H9 (cell line): ENCODE results near the gene PTPRQ. TPM values are rescaled to one million over a fixed set of nuclear protein-coding genes. Genes with fewer than 3 reads are reported as not detected.
A peak's percentile ranks its signal among the peaks of the same experiment; 100 is the strongest.

Experiments used
- DNase-seq: peaks from one replicate; pipeline ENCODE4 v3.0.0-alpha.2; 2017
- H2AFZ ChIP-seq: one replicate; pipeline ENCODE4 v1.6.1; 2013; ENCODE audit warnings: mild to moderate bottlenecking, low read length, control low read depth, moderate library complexity
- H2AK5ac ChIP-seq: 2 replicates; pipeline ENCODE4 v1.6.1; 2013; ENCODE audit warnings: low read length, control low read depth, mixed read lengths; ENCODE audit not compliant: insufficient read length
- H2BK120ac ChIP-seq: one replicate; pipeline ENCODE4 v1.6.1; 2013; ENCODE audit warnings: low read depth, mild to moderate bottlenecking, low read length, control low read depth, inconsistent platforms; ENCODE audit not compliant: poor library complexity, severe bottlenecking
- H2BK12ac ChIP-seq: 2 replicates; pipeline ENCODE4 v1.6.1; 2013; ENCODE audit warnings: low read length, control low read depth, mixed read lengths, low read depth; ENCODE audit not compliant: insufficient read length
- H2BK15ac ChIP-seq: 2 replicates; pipeline ENCODE4 v1.6.1; 2013; ENCODE audit warnings: low read depth, low read length, control low read depth
- H2BK20ac ChIP-seq: one replicate; pipeline ENCODE4 v1.6.1; 2013; ENCODE audit warnings: low read depth, mild to moderate bottlenecking, low read length, control low read depth, inconsistent platforms; ENCODE audit not compliant: poor library complexity, severe bottlenecking
- H2BK5ac ChIP-seq: 2 replicates; pipeline ENCODE4 v1.6.1; 2013; ENCODE audit warnings: low read length, control low read depth, mixed read lengths; ENCODE audit not compliant: insufficient read length
- H3K14ac ChIP-seq: 2 replicates; pipeline ENCODE4 v1.6.1; 2013; ENCODE audit warnings: low read length, control low read depth; ENCODE audit not compliant: insufficient read depth
- H3K18ac ChIP-seq: 2 replicates; pipeline ENCODE4 v1.6.1; 2013; ENCODE audit warnings: low read depth, mild to moderate bottlenecking, mixed read lengths, low read length, control low read depth; ENCODE audit not compliant: insufficient read length
- H3K23ac ChIP-seq: 2 replicates; pipeline ENCODE4 v1.6.1; 2013; ENCODE audit warnings: low read length, control low read depth, mixed read lengths, low read depth; ENCODE audit not compliant: insufficient read length
- H3K23me2 ChIP-seq: 2 replicates; pipeline ENCODE4 v1.6.1; 2013; ENCODE audit warnings: low read depth, mild to moderate bottlenecking, mixed read lengths, low read length, control low read depth; ENCODE audit not compliant: insufficient read length, poor library complexity, severe bottlenecking
- H3K27ac ChIP-seq: 2 replicates; pipeline ENCODE4 v1.5.1; 2013; ENCODE audit warnings: low read length, control low read depth, mixed read lengths, low read depth; ENCODE audit not compliant: insufficient read length
- H3K27me3 ChIP-seq: 2 replicates; pipeline ENCODE4 v1.6.1; 2013; ENCODE audit warnings: low read length, control low read depth, inconsistent platforms; ENCODE audit not compliant: insufficient read depth
- H3K4ac ChIP-seq: 2 replicates; pipeline ENCODE4 v1.6.1; 2013; ENCODE audit warnings: low read depth, mild to moderate bottlenecking, control low read depth, inconsistent platforms, low read length, moderate library complexity
- H3K4me1 ChIP-seq: 2 replicates; pipeline ENCODE4 v1.6.1; 2013; ENCODE audit warnings: low read length, control low read depth, inconsistent platforms; ENCODE audit not compliant: insufficient read depth
- H3K4me2 ChIP-seq: 2 replicates; pipeline ENCODE4 v1.6.1; 2013; ENCODE audit warnings: low read length, control low read depth, mixed read lengths; ENCODE audit not compliant: insufficient read length, insufficient read depth
- H3K56ac ChIP-seq: 2 replicates; pipeline ENCODE4 v1.6.1; 2013; ENCODE audit warnings: low read depth, mild to moderate bottlenecking, mixed read lengths, low read length, control low read depth; ENCODE audit not compliant: insufficient read length
- H3K79me1 ChIP-seq: 2 replicates; pipeline ENCODE4 v1.6.1; 2013; ENCODE audit warnings: low read depth, mild to moderate bottlenecking, moderate library complexity, low read length, control low read depth, inconsistent platforms; ENCODE audit not compliant: insufficient read depth, poor library complexity, severe bottlenecking
- H3K79me2 ChIP-seq: 2 replicates; pipeline ENCODE4 v1.6.1; 2013; ENCODE audit warnings: low read length, control low read depth, inconsistent platforms; ENCODE audit not compliant: insufficient read depth
- H3K9ac ChIP-seq: 2 replicates; pipeline ENCODE4 v1.6.1; 2013; ENCODE audit warnings: low read length, control low read depth, mixed read lengths; ENCODE audit not compliant: insufficient read length; ENCODE audit errors: extremely low read depth
- H3K9me3 ChIP-seq: one replicate; pipeline ENCODE4 v1.6.1; 2013; ENCODE audit warnings: low read depth, low read length, inconsistent platforms; ENCODE audit not compliant: control insufficient read depth
- H3T11ph ChIP-seq: one replicate; pipeline ENCODE4 v1.6.1; 2013; ENCODE audit warnings: mild to moderate bottlenecking, low read length, control low read depth, inconsistent platforms
- H4K20me1 ChIP-seq: one replicate; pipeline ENCODE4 v1.6.1; 2013; ENCODE audit not compliant: control insufficient read depth, insufficient read length, insufficient read depth
- H4K5ac ChIP-seq: 2 replicates; pipeline ENCODE4 v1.6.1; 2013; ENCODE audit warnings: low read depth, mild to moderate bottlenecking, mixed read lengths, low read length, control low read depth; ENCODE audit not compliant: insufficient read length
- H4K8ac ChIP-seq: replicated peaks from 2 replicates; pipeline ENCODE4 v1.6.1; 2013; ENCODE audit warnings: low read length, control low read depth, mixed read lengths, low read depth; ENCODE audit not compliant: insufficient read length
- H4K91ac ChIP-seq: 2 replicates; pipeline ENCODE4 v1.6.1; 2013; ENCODE audit warnings: low read depth, mild to moderate bottlenecking, moderate library complexity, mixed read lengths, low read length, control low read depth; ENCODE audit not compliant: insufficient read length
- H3K27ac Mint-ChIP-seq, 3 experiments: 2 replicates in 2 of 3; 3 replicates in 1 of 3; pipeline ENCODE4 v1.8.0; 2020 to 2021; ENCODE audit warnings: mixed read lengths in 3 of 3, mild to moderate bottlenecking in 1 of 3, moderate library complexity in 1 of 3
- H3K27me3 Mint-ChIP-seq: 2 replicates; pipeline ENCODE4 v1.8.0; 2021; ENCODE audit warnings: low read depth, mild to moderate bottlenecking, moderate library complexity, mixed read lengths
- H3K36me3 Mint-ChIP-seq, 3 experiments: 2 replicates in 2 of 3; 3 replicates in 1 of 3; pipeline ENCODE4 v1.8.0; 2020 to 2021; ENCODE audit warnings: low read depth in 3 of 3, mixed read lengths in 3 of 3; ENCODE audit not compliant: insufficient read depth in 1 of 3
- H3K4me1 Mint-ChIP-seq, 2 experiments: 2 replicates each; pipeline ENCODE4 v1.8.0; 2020; ENCODE audit warnings: mixed read lengths in 2 of 2
- H3K4me3 Mint-ChIP-seq, 2 experiments: 2 replicates in 1 of 2; 3 replicates in 1 of 2; pipeline ENCODE4 v1.8.0; 2020 to 2021; ENCODE audit warnings: mild to moderate bottlenecking in 2 of 2, mixed read lengths in 2 of 2, moderate library complexity in 1 of 2
- H3K9me3 Mint-ChIP-seq, 2 experiments: 2 replicates in 1 of 2; 3 replicates in 1 of 2; pipeline ENCODE4 v1.8.0; 2020; ENCODE audit warnings: mild to moderate bottlenecking in 2 of 2, mixed read lengths in 2 of 2, moderate library complexity in 1 of 2
- WGBS: extraction: QIAGEN DNeasy Blood & Tissue Kit; methylation state at CpG from one replicate; pipeline ENCODE4 v1.1.7; 2013; ENCODE audit warnings: missing lambda C conversion rate, low lambda C conversion rate, mixed read lengths; ENCODE audit not compliant: insufficient read length; ENCODE audit errors: extremely low coverage; 5-methylcytosine and 5-hydroxymethylcytosine counted together
- total RNA-seq: library from RNA; stranded (reverse); gene quantifications from 2 replicates; pipeline ENCODE4 v1.2.1, GENCODE V29; 2021
- TF ChIP-seq, protein P1 (sequence below): fragments of 200-600 bp; sonication (generic); conservative IDR thresholded peaks from 3 replicates; pipeline ENCODE4 v1.8.0; 2021; ENCODE audit warnings: antibody characterized with exemption, mild to moderate bottlenecking

PTPRQ gene
- total RNA-seq, 1 experiment from 2014 or later = not detected

DNA sequence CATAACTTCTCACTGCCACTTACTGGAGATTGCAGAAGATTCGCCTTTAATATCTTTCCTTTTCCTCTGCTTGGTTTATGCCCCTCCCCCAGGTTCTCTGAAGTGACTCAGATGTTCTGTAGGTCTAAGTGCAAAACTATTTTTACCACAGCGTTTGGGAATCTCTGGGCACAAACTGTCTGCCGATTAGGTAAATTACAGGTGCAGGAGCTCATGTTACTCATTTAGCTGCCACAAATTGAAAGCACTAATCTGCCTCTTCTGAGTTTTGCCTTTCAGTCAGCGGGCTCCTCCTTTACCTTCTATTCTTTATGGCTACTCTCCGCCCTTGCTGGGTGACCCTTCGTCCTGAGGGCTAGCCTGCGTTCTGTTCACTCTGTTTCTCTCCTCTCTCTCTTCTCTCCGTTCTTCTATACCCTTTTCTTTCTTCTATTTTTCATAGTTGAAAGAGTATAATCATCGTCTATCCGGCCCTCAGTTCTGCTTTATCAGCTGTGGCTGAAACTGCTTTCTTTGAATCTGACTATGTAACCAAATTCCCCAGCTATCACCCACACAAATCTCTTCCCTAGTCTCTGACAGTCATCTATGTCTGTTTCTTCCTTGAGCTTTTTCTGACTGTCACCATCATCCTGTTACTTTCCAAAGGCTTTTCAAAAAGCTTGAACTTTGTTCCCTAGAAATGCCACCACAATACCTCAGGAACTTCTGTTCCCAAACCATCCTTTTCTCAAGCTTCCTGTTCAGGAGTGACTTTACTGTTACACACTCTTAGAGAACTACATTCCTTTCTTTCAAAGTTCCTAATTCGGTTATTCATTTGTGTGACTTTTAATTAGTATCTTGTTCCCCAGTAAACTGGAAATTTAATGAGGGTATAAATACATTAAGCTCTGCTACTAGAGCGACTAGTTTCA lies 259.1 kb downstream of the PTPRQ start:
- Mint-ChIP-seq H3K27me3 (peaks cover 63% of the 10 kb centered on the region), H3K4me3 (no peak overlapping the region), H3K27ac (no peak overlapping the region), H3K36me3 (no peaks in the 10 kb centered on the region), H3K4me1 (peaks cover 30 to 37% of the 10 kb centered on the region in 2 experiments), H3K9me3 (no peaks in the 10 kb centered on the region)
- Histone ChIP-seq H2BK15ac (no peak overlapping the region), H3K4me1 (no peaks in the 10 kb centered on the region; the same call in 1 of the 2 replicates), H3K18ac (no peak overlapping the region), H3K56ac (no peak overlapping the region), H2BK120ac (no peak overlapping the region), H2AFZ (peak overlapping the region; percentile 27), H3K14ac (no peak overlapping the region), H4K20me1 (no peaks in the 10 kb centered on the region), H3K79me1 (no peaks in the 10 kb centered on the region), H4K8ac (no peak overlapping the region), H4K91ac (no peak overlapping the region), H3K23me2 (peaks cover 5% of the 10 kb centered on the region), H2AK5ac (no peak overlapping the region), H2BK5ac (no peak overlapping the region), H3K79me2 (no peaks in the 10 kb centered on the region), H3K27ac (no peak overlapping the region), H2BK12ac (no peak overlapping the region), H3K4ac (no peak overlapping the region), H3K27me3 (peaks cover 24% of the 10 kb centered on the region), H3K4me2 (no peak overlapping the region), H3T11ph (no peak overlapping the region), H2BK20ac (no peak overlapping the region), H3K23ac (no peak overlapping the region), H4K5ac (no peak overlapping the region), H3K9ac (no peak overlapping the region), H3K9me3 (no peaks in the 10 kb centered on the region)
- TF ChIP-seq, protein P1, sequence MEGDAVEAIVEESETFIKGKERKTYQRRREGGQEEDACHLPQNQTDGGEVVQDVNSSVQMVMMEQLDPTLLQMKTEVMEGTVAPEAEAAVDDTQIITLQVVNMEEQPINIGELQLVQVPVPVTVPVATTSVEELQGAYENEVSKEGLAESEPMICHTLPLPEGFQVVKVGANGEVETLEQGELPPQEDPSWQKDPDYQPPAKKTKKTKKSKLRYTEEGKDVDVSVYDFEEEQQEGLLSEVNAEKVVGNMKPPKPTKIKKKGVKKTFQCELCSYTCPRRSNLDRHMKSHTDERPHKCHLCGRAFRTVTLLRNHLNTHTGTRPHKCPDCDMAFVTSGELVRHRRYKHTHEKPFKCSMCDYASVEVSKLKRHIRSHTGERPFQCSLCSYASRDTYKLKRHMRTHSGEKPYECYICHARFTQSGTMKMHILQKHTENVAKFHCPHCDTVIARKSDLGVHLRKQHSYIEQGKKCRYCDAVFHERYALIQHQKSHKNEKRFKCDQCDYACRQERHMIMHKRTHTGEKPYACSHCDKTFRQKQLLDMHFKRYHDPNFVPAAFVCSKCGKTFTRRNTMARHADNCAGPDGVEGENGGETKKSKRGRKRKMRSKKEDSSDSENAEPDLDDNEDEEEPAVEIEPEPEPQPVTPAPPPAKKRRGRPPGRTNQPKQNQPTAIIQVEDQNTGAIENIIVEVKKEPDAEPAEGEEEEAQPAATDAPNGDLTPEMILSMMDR = no peak
- no peak for DNase-seq
- no CpG with 5 or more reads among the region's 12 CpGs for WGBS
